H1 (cell line): ENCODE measurements around the gene HDLBP. TPM values are rescaled to one million over a fixed set of nuclear protein-coding genes. Genes with fewer than 3 reads are reported as not detected.

ENCODE experiments used
- CTCF ChIA-PET: fragments of 300-600 bp; sonication (Branson Sonifier 250); formaldehyde crosslinking; loops from one replicate; lab custom pipeline; 2021; ENCODE audit not compliant: partially characterized antibody; lab: Charles Lee
- POLR2A ChIA-PET: fragments of 300-600 bp; sonication (Branson Sonifier 250); formaldehyde crosslinking; loops from one replicate; lab custom pipeline; 2021; ENCODE audit warnings: inconsistent platforms; ENCODE audit not compliant: partially characterized antibody; lab: Charles Lee
- DNase-seq, 2 experiments: peaks; one replicate each; pipeline versions ENCODE4 v3.0.0 to v3.0.0-alpha.2; 2010 to 2022; ENCODE audit warnings: low spot score in 2 of 2, low read depth in 1 of 2, mixed read lengths in 1 of 2
- FAIRE-seq: peaks from 2 replicates; lab custom pipeline; 2011; peaks lifted over from hg19 to GRCh38; lab: Jason Lieb, UNC
- H2AFZ ChIP-seq: 2 replicates; pipeline ENCODE4 v1.8.1; 2012; ENCODE audit warnings: low read length, inconsistent platforms
- H2AK5ac ChIP-seq: 2 replicates; pipeline ENCODE4 v1.6.1; 2013; ENCODE audit warnings: low read depth, low read length
- H2BK120ac ChIP-seq: replicated peaks from 2 replicates; pipeline ENCODE3; 2013; ENCODE audit warnings: low read depth, low read length, inconsistent platforms
- H2BK12ac ChIP-seq: 2 replicates; pipeline ENCODE4 v1.6.1; 2013; ENCODE audit warnings: low read depth, low read length
- H2BK15ac ChIP-seq: 2 replicates; pipeline ENCODE4 v1.6.1; 2013; ENCODE audit warnings: low read length
- H2BK20ac ChIP-seq: 2 replicates; pipeline ENCODE4 v1.6.1; 2013; ENCODE audit warnings: low read length
- H2BK5ac ChIP-seq: 2 replicates; pipeline ENCODE4 v1.6.1; 2013; ENCODE audit warnings: low read depth, low read length
- H3K14ac ChIP-seq: 2 replicates; pipeline ENCODE4 v1.6.1; 2013; ENCODE audit warnings: inconsistent platforms; ENCODE audit not compliant: insufficient read length
- H3K18ac ChIP-seq: 2 replicates; pipeline ENCODE4 v1.6.1; 2013; ENCODE audit warnings: low read length; ENCODE audit errors: extremely low read depth
- H3K23ac ChIP-seq: 2 replicates; pipeline ENCODE4 v1.6.1; 2013; ENCODE audit warnings: inconsistent platforms; ENCODE audit not compliant: insufficient read length
- H3K23me2 ChIP-seq: 2 replicates; pipeline ENCODE4 v1.6.1; 2013; ENCODE audit warnings: low read depth, low read length
- H3K27ac ChIP-seq: 2 replicates; pipeline ENCODE4 v1.6.1; 2011; ENCODE audit warnings: low read depth, low read length, inconsistent platforms
- H3K27me3 ChIP-seq, 4 experiments: replicated peaks in 1 of 4; 1 replicate in 1 of 4; 2 replicates in 3 of 4; pipeline versions ENCODE4 v1.6.1 to v1.8.1; 2011 to 2013; ENCODE audit warnings: low read length in 3 of 4, mild to moderate bottlenecking in 3 of 4, inconsistent platforms in 2 of 4, mixed read lengths in 2 of 4, moderate library complexity in 1 of 4; ENCODE audit not compliant: control insufficient read depth in 3 of 4, insufficient read depth in 3 of 4; ENCODE audit errors: extremely low read depth in 1 of 4
- H3K36me3 ChIP-seq, 4 experiments: 2 replicates each; pipeline versions ENCODE4 v1.6.1 to v1.8.1; 2011 to 2013; ENCODE audit warnings: mild to moderate bottlenecking in 4 of 4, low read length in 3 of 4, moderate library complexity in 2 of 4, control low read depth in 1 of 4, inconsistent platforms in 1 of 4; ENCODE audit not compliant: insufficient read depth in 4 of 4, control insufficient read depth in 2 of 4
- H3K4ac ChIP-seq: replicated peaks from 2 replicates; pipeline ENCODE3; 2013; ENCODE audit warnings: low read length, low read depth, mixed read lengths, inconsistent platforms; ENCODE audit not compliant: insufficient read length
- H3K4me1 ChIP-seq, 4 experiments: replicated peaks in 1 of 4; 1 replicate in 1 of 4; 2 replicates in 3 of 4; pipeline versions ENCODE4 v1.6.1 to v1.8.1; 2011 to 2013; ENCODE audit warnings: low read length in 3 of 4, inconsistent platforms in 2 of 4, mixed read lengths in 1 of 4; ENCODE audit not compliant: insufficient read depth in 4 of 4, control insufficient read depth in 3 of 4
- H3K4me2 ChIP-seq, 2 experiments: 2 replicates each; pipeline versions ENCODE4 v1.6.1 to v1.8.1; 2011 to 2013; ENCODE audit warnings: low read depth in 2 of 2, low read length in 2 of 2, control low read depth in 1 of 2, inconsistent platforms in 1 of 2, mild to moderate bottlenecking in 1 of 2; ENCODE audit not compliant: insufficient read depth in 1 of 2
- H3K4me3 ChIP-seq, 4 experiments: fragments of 200-600, 300-600 bp in 1 of 4; sonication (generic), shearing (Covaris generic), sonication (Bioruptor Twin) in 1 of 4; 2 replicates each; pipeline versions ENCODE4 v1.5.1 to v1.8.1; 2011 to 2016; ENCODE audit warnings: low read length in 4 of 4, low read depth in 3 of 4, control low read depth in 2 of 4, inconsistent platforms in 2 of 4, mild to moderate bottlenecking in 2 of 4, mixed read lengths in 1 of 4, moderate library complexity in 1 of 4; ENCODE audit not compliant: insufficient read depth in 2 of 4; ENCODE audit errors: extremely low read depth in 1 of 4
- H3K56ac ChIP-seq: replicated peaks from 2 replicates; pipeline ENCODE3; 2013; ENCODE audit warnings: low read depth, mild to moderate bottlenecking, mixed read lengths, low read length, inconsistent platforms; ENCODE audit not compliant: insufficient read length
- H3K79me1 ChIP-seq: 2 replicates; pipeline ENCODE4 v1.6.1; 2013; ENCODE audit warnings: low read depth, low read length, control low read depth
- H3K79me2 ChIP-seq, 2 experiments: 2 replicates each; pipeline versions ENCODE4 v1.6.1 to v1.8.1; 2012 to 2013; ENCODE audit warnings: low read length in 2 of 2, mild to moderate bottlenecking in 2 of 2, inconsistent platforms in 1 of 2; ENCODE audit not compliant: insufficient read depth in 2 of 2, control insufficient read depth in 1 of 2
- H3K9ac ChIP-seq, 4 experiments: replicated peaks in 1 of 4; 1 replicate in 1 of 4; 2 replicates in 3 of 4; pipeline versions ENCODE4 v1.6.1 to v1.8.1; 2011 to 2013; ENCODE audit warnings: low read depth in 3 of 4, low read length in 3 of 4, control low read depth in 2 of 4, mild to moderate bottlenecking in 2 of 4, moderate library complexity in 2 of 4, inconsistent platforms in 1 of 4; ENCODE audit errors: extremely low read depth in 1 of 4
- H3K9me3 ChIP-seq, 2 experiments: 2 replicates each; pipeline versions ENCODE4 v1.6.1 to v1.8.1; 2012 to 2013; ENCODE audit warnings: mild to moderate bottlenecking in 2 of 2, moderate library complexity in 2 of 2, control low read depth in 1 of 2, inconsistent platforms in 1 of 2, low read depth in 1 of 2, low read length in 1 of 2, mixed read lengths in 1 of 2; ENCODE audit not compliant: insufficient read depth in 2 of 2
- H4K20me1 ChIP-seq, 2 experiments: replicated peaks in 1 of 2; 2 replicates each; pipeline versions ENCODE3 to v1.8.1; 2011 to 2013; ENCODE audit warnings: inconsistent platforms in 2 of 2, low read length in 2 of 2, mild to moderate bottlenecking in 1 of 2; ENCODE audit not compliant: insufficient read depth in 2 of 2, control insufficient read depth in 1 of 2
- H4K5ac ChIP-seq: 2 replicates; pipeline ENCODE4 v1.6.1; 2013; ENCODE audit warnings: low read length, low read depth, mixed read lengths, inconsistent platforms; ENCODE audit not compliant: insufficient read length
- H4K8ac ChIP-seq: 2 replicates; pipeline ENCODE4 v1.8.0; 2013; ENCODE audit warnings: mild to moderate bottlenecking, moderate library complexity, low read length, inconsistent platforms; ENCODE audit not compliant: insufficient read depth; ENCODE audit errors: extremely low read depth
- H4K91ac ChIP-seq: replicated peaks from 2 replicates; pipeline ENCODE3; 2013; ENCODE audit warnings: low read length, mixed read lengths, inconsistent platforms; ENCODE audit not compliant: insufficient read length
- MAFK ChIP-seq: IDR thresholded peaks from 2 replicates; pipeline ENCODE4 v1.6.1; 2012; ENCODE audit warnings: low read depth, mild to moderate bottlenecking, improper control_type of control experiment, low read length
- SP4 ChIP-seq: IDR thresholded peaks from 2 replicates; pipeline ENCODE4 v1.6.1; 2012; ENCODE audit warnings: low read length, inconsistent platforms
- WGBS, 2 experiments: shearing (Covaris generic) in 1 of 2; methylation state at CpG; one replicate each; pipeline versions ENCODE4 v1.1.6 to v1.1.7; 2013 to 2015; ENCODE audit warnings: low lambda C conversion rate in 2 of 2, mixed read lengths in 2 of 2, inconsistent platforms in 1 of 2, low coverage in 1 of 2, missing lambda C conversion rate in 1 of 2; ENCODE audit not compliant: insufficient replicate concordance in 2 of 2, insufficient coverage in 1 of 2, insufficient read length in 1 of 2; ENCODE audit errors: extremely low coverage in 1 of 2, missing lambda C conversion rate in 1 of 2; 5-methylcytosine and 5-hydroxymethylcytosine counted together
- polyA plus RNA-seq, 7 experiments: library from polyadenylated mRNA; depleted of rRNA in 3 of 7; stranded (reverse) in 5 of 7; unstranded in 2 of 7; fragments of >200 nt in 5 of 7; fragments of 200-250 nt in 2 of 7; gene quantifications; 1 replicate in 5 of 7; 2 replicates in 1 of 7; 4 replicates in 1 of 7; pipeline versions ENCODE4 v1.2.1 to v1.2.3, GENCODE V29; 2011 to 2013; ENCODE audit warnings: missing spikeins in 2 of 7, mixed read lengths in 2 of 7
- total RNA-seq: library from RNA; stranded (reverse); fragmentation: NEBNext Ultra II Directional; extraction: Animal tissue kit (Norgen Biotek cat#: 25700); gene quantifications from 2 replicates; pipeline ENCODE4 v1.2.1, GENCODE V29; 2021

HDLBP gene
- total and polyA plus RNA-seq, 2 of the 8 experiments (the other 6 are each of a cell fraction or from before 2014, with no cell fraction given): 185 to 360 TPM

- no peak overlapping the region for H2AK5ac ChIP-seq
- peak overlapping the region; percentile 75 to 82; a peak in 3 of 4 replicates for H3K4me2 ChIP-seq
- H3K9me3 ChIP-seq: no peaks in the 10 kb centered on the region
- H4K91ac ChIP-seq: no peak overlapping the region
- DNase-seq (no peak), FAIRE-seq (no peak)
- H3K79me1 ChIP-seq: peaks cover 7% of the 10 kb centered on the region; the same call in 1 of the 2 replicates
- H2BK120ac ChIP-seq: no peak overlapping the region
- H2BK5ac ChIP-seq: no peak overlapping the region
- ChIA-PET POLR2A (interaction anchor here (2.4 kb wide), 1 partner anchor 11 kb away, joined by 10 read pairs; no protein-coding TSS in a partner anchor), CTCF (interaction anchor here (0.7 to 3.5 kb wide), 4 partner anchors 9 to 183 kb away, joined by 3 to 15 read pairs (median 4); no protein-coding TSS in a partner anchor)
- no peak overlapping the region for H2BK15ac ChIP-seq
- peaks cover 0 to 17% (median 8%) of the 10 kb centered on the region in 4 experiments; a peak in 4 of 8 replicates for H3K36me3 ChIP-seq
- H3K4me1 ChIP-seq: peaks cover 1 to 10% (median 7%) of the 10 kb centered on the region in 4 experiments; a peak in 6 of 7 replicates
- WGBS, 2 experiments: 84% methylated on average over 3 of the region's 3 CpGs; no CpG with 5 or more reads in 1 of the 2 experiments
- H3K9ac ChIP-seq: no peak overlapping the region
- TF ChIP-seq SP4: no peak
- peak; percentile 75 for TF ChIP-seq MAFK
- no peak overlapping the region for H2AFZ ChIP-seq
- H4K8ac ChIP-seq: no peak overlapping the region
- peaks cover 9% of the 10 kb centered on the region for H3K23me2 ChIP-seq
- peaks cover 0 to 46% of the 10 kb centered on the region in 2 experiments; a peak in 3 of 4 replicates for H3K79me2 ChIP-seq
- no peak overlapping the region for H3K18ac ChIP-seq
- no peak overlapping the region for H3K14ac ChIP-seq
- no peak overlapping the region for H3K56ac ChIP-seq
- H3K4me3 ChIP-seq: peak overlapping the region in 2 of 4 experiments; percentile 74 to 85; a peak in 2 of 8 replicates
- no peaks in the 10 kb centered on the region for H3K27me3 ChIP-seq
- H3K4ac ChIP-seq: no peak overlapping the region
- no peak overlapping the region for H3K27ac ChIP-seq
- no peak overlapping the region for H2BK20ac ChIP-seq
- H4K5ac ChIP-seq: no peak overlapping the region
- peaks cover 5 to 10% of the 10 kb centered on the region in 2 experiments for H4K20me1 ChIP-seq
- no peak overlapping the region for H2BK12ac ChIP-seq
- no peak overlapping the region for H3K23ac ChIP-seq
Observed at GRCh38 chr2:241357531-241357930, 42.1 kb upstream of the HDLBP start.
